ENCODE data around the gene ARFRP1. TPM values are rescaled to one million over a fixed set of nuclear protein-coding genes. Genes with fewer than 3 reads are reported as not detected.
"Not testable (repeated sequence)": the region's sequence is repeated elsewhere in the genome, so short reads cannot be mapped to it uniquely, and the experiment has no call there.

Gene ARFRP1
- total and polyA plus RNA-seq, 4 donors = 29.8 to 56.0 (median 47.4) TPM

DNA sequence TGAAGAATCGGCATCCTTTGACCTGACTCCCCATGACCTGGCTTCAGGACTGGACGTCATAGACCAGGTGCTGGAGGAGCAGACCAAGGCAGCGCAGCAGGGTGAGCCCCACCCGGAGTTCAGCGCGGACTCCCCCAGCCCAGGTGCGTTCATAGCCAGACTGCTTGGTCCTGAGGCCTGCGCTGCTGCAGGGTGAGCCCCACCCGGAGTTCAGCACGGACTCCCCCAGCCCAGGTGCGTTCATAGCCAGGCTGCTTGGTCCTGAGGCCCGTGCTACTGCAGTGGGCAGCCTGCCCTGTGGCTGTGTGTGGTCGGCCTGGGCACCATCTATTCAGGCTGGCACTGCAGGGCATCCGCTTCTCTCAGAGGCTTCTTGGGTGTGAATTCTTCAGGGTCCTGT, 33.8 kb downstream of the ARFRP1 start:
- H3K4me1 ChIP-seq (ENCODE audit: control insufficient read depth in 5 of 5, insufficient read depth in 5 of 5, low read length in 5 of 5) = no peaks in the 10 kb centered on the region
- H3K36me3 ChIP-seq (ENCODE audit: control insufficient read depth in 4 of 4, insufficient read depth in 4 of 4, low read length in 4 of 4) = peaks cover 6 to 41% (median 19%) of the 10 kb centered on the region in 4 donors
- TF ChIP-seq, protein P1, sequence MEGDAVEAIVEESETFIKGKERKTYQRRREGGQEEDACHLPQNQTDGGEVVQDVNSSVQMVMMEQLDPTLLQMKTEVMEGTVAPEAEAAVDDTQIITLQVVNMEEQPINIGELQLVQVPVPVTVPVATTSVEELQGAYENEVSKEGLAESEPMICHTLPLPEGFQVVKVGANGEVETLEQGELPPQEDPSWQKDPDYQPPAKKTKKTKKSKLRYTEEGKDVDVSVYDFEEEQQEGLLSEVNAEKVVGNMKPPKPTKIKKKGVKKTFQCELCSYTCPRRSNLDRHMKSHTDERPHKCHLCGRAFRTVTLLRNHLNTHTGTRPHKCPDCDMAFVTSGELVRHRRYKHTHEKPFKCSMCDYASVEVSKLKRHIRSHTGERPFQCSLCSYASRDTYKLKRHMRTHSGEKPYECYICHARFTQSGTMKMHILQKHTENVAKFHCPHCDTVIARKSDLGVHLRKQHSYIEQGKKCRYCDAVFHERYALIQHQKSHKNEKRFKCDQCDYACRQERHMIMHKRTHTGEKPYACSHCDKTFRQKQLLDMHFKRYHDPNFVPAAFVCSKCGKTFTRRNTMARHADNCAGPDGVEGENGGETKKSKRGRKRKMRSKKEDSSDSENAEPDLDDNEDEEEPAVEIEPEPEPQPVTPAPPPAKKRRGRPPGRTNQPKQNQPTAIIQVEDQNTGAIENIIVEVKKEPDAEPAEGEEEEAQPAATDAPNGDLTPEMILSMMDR (IDR thresholded peaks at IDR 0.05; ENCODE audit: control extremely low read depth, extremely low read depth) = no peak
- no peaks in the 10 kb centered on the region for H3K27me3 ChIP-seq (ENCODE audit: control insufficient read depth in 3 of 3, insufficient read depth in 3 of 3, low read length in 2 of 3)
- no peaks in the 10 kb centered on the region for H3K9me3 ChIP-seq (ENCODE audit: control insufficient read depth in 4 of 4, insufficient read depth in 3 of 4, low read length in 3 of 4)
- H3K4me3 ChIP-seq = no peak overlapping the region
- no peak overlapping the region for H3K9ac ChIP-seq (ENCODE audit: insufficient read depth in 1 of 2, low read length in 2 of 2)
- no peak overlapping the region for H3K27ac ChIP-seq (ENCODE audit: low read depth in 1 of 2, low read length in 1 of 2)
- DNase-seq = no peak
- peak; percentile 11 for ATAC-seq (ENCODE audit: insufficient read depth, low FRiP score)
- 90 to 97% methylated on average over 14 of the region's 14 CpGs for WGBS, 2 donors

DNA sequence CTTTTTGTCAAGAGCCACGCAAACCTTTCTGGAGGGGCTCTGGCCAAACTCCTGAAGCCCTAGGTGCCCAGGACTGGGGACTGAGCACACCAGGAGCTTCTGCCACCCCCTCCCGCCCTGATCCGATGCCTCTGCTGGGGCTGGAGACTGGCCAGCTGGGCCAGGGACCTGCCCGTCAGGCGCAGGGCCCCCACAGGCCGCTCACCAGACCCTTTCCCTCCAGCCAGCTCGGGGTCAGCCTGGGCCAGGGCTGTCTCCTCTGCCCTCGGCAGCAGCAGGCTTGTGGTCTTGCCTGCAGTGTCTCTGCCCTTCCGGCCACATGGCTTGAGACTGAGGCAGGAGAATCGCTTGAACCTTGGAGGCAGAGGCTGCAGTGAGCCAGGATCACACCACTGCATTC, 35.1 kb downstream of the ARFRP1 start:
- H3K27ac ChIP-seq (ENCODE audit: low read depth in 1 of 2, low read length in 1 of 2) = no peak overlapping the region
- TF ChIP-seq, protein P1 (IDR thresholded peaks at IDR 0.05; ENCODE audit: control extremely low read depth, extremely low read depth) = no peak
- peaks cover 6 to 41% (median 17%) of the 10 kb centered on the region in 4 donors for H3K36me3 ChIP-seq (ENCODE audit: control insufficient read depth in 4 of 4, insufficient read depth in 4 of 4, low read length in 4 of 4)
- WGBS, 2 donors = 96% methylated on average over 10 of the region's 10 CpGs
- H3K4me3 ChIP-seq = no peak overlapping the region
- ATAC-seq (ENCODE audit: insufficient read depth, low FRiP score) (no peak), DNase-seq (no peak)
- H3K4me1 ChIP-seq (ENCODE audit: control insufficient read depth in 5 of 5, insufficient read depth in 5 of 5, low read length in 5 of 5) = no peaks in the 10 kb centered on the region
- no peaks in the 10 kb centered on the region for H3K9me3 ChIP-seq (ENCODE audit: control insufficient read depth in 4 of 4, insufficient read depth in 3 of 4, low read length in 3 of 4)
- no peaks in the 10 kb centered on the region for H3K27me3 ChIP-seq (ENCODE audit: control insufficient read depth in 3 of 3, insufficient read depth in 3 of 3, low read length in 2 of 3)
- H3K9ac ChIP-seq (ENCODE audit: insufficient read depth in 1 of 2, low read length in 2 of 2) = no peak overlapping the region

DNA sequence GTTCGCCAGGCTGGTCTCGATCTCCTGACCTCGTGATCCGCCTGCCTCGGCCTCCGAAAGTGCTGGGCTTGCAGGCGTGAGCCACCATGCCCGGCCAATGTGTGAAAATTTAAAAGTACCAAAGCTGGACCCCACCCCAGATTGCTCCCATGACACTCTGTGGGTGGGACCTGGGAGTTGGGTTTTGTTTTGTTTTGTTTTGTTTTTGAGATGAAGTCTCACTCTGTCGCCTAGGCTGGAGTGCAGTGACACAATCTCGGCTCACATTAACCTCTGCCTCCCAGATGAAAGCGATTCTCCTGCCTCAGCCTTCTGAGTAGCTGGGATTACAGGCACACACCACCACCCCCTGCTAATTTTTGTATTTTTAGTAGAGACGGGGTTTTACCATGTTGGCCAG, 36.1 kb downstream of the ARFRP1 start:
- not testable (repeated sequence) for DNase-seq; H3K9me3 ChIP-seq (ENCODE audit: control insufficient read depth in 4 of 4, insufficient read depth in 3 of 4, low read length in 3 of 4); H3K27ac ChIP-seq (ENCODE audit: low read depth in 1 of 2, low read length in 1 of 2); H3K4me1 ChIP-seq (ENCODE audit: control insufficient read depth in 5 of 5, insufficient read depth in 5 of 5, low read length in 5 of 5); H3K9ac ChIP-seq (ENCODE audit: insufficient read depth in 1 of 2, low read length in 2 of 2); H3K27me3 ChIP-seq (ENCODE audit: control insufficient read depth in 3 of 3, insufficient read depth in 3 of 3, low read length in 2 of 3); H3K4me3 ChIP-seq; ATAC-seq (ENCODE audit: insufficient read depth, low FRiP score)
- WGBS, 2 donors = 92 to 96% methylated on average over 12 of the region's 12 CpGs
- H3K36me3 ChIP-seq (ENCODE audit: control insufficient read depth in 4 of 4, insufficient read depth in 4 of 4, low read length in 4 of 4) = peaks cover 6 to 48% (median 22%) of the 10 kb centered on the region in 4 donors

DNA sequence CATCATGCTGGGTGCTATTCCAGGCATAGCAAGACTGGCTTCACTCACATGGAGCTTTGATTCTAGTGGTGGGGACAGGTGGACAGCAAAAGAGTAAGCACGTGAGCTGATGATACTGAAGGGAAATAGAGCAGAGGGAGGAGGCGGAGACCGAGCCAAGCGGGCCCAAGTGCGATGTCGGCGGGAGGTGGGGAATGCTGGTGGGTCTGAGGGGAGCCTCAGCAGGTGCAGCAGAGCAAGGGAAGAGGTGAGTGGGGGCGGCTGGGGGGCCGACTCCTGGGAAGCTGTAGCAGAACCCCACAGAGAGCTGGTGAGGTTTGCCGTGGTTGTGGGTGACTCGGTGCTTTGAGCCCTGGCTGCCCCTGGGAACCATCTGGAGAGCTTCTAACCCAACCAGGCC, 39.4 kb downstream of the ARFRP1 start:
- ATAC-seq (ENCODE audit: insufficient read depth, low FRiP score) = no peak
- H3K27ac ChIP-seq (ENCODE audit: low read depth in 1 of 2, low read length in 1 of 2) = no peak overlapping the region
- no peaks in the 10 kb centered on the region for H3K27me3 ChIP-seq (ENCODE audit: control insufficient read depth in 3 of 3, insufficient read depth in 3 of 3, low read length in 2 of 3)
- H3K36me3 ChIP-seq (ENCODE audit: control insufficient read depth in 4 of 4, insufficient read depth in 4 of 4, low read length in 4 of 4) = peaks cover 0 to 52% (median 18%) of the 10 kb centered on the region in 4 donors
- no peak for DNase-seq
- no peaks in the 10 kb centered on the region for H3K9me3 ChIP-seq (ENCODE audit: control insufficient read depth in 4 of 4, insufficient read depth in 3 of 4, low read length in 3 of 4)
- no peak overlapping the region for H3K4me3 ChIP-seq
- 88 to 96% methylated on average over 11 of the region's 11 CpGs for WGBS, 2 donors
- TF ChIP-seq, protein P1 (IDR thresholded peaks at IDR 0.05; ENCODE audit: control extremely low read depth, extremely low read depth) = no peak
- H3K4me1 ChIP-seq (ENCODE audit: control insufficient read depth in 5 of 5, insufficient read depth in 5 of 5, low read length in 5 of 5) = no peaks in the 10 kb centered on the region
- H3K9ac ChIP-seq (ENCODE audit: insufficient read depth in 1 of 2, low read length in 2 of 2) = no peak overlapping the region

Measured in lung (tissue), 12 donors.